Measurements from ENCODE around the gene CTNNA2. TPM values are rescaled to one million over a fixed set of nuclear protein-coding genes. Genes with fewer than 3 reads are reported as not detected.

Gene CTNNA2
- total and polyA plus RNA-seq, 2 of the 8 experiments (the other 6 are each of a cell fraction or from before 2014, with no cell fraction given), result 3.9 to 9.0 TPM

- no peaks in the 10 kb centered on the region; a peak in 1 of 7 replicates for H3K27me3 ChIP-seq (replicated peaks in 1 of 4; ENCODE audit: control insufficient read depth in 3 of 4, extremely low read depth in 1 of 4, insufficient read depth in 3 of 4, low read length in 3 of 4)
- H4K5ac ChIP-seq (ENCODE audit: insufficient read length, low read depth, low read length), result no peak overlapping the region
- no peaks in the 10 kb centered on the region for H3K79me1 ChIP-seq (ENCODE audit: low read depth, low read length)
- no peak overlapping the region for H2BK15ac ChIP-seq (ENCODE audit: low read length)
- CTCF ChIA-PET (ENCODE audit: partially characterized antibody), result interaction anchor here (1.0 to 1.3 kb wide), 2 partner anchors 9 to 179 kb away, joined by 3 read pairs; no protein-coding TSS in a partner anchor
- no peaks in the 10 kb centered on the region for H3K36me3 ChIP-seq (ENCODE audit: control insufficient read depth in 2 of 4, insufficient read depth in 4 of 4, low read length in 3 of 4)
- H3K23ac ChIP-seq (ENCODE audit: insufficient read length), result no peak overlapping the region
- H3K56ac ChIP-seq (replicated peaks; ENCODE audit: insufficient read length, low read depth, low read length), result no peak overlapping the region
- H2BK12ac ChIP-seq (ENCODE audit: low read depth, low read length), result no peak overlapping the region
- no peak overlapping the region for H3K4me3 ChIP-seq (ENCODE audit: extremely low read depth in 1 of 4, insufficient read depth in 2 of 4, low read depth in 3 of 4, low read length in 4 of 4)
- H2BK120ac ChIP-seq (replicated peaks; ENCODE audit: low read depth, low read length), result no peak overlapping the region
- no peak overlapping the region for H3K4me2 ChIP-seq (ENCODE audit: insufficient read depth in 1 of 2, low read depth in 2 of 2, low read length in 2 of 2)
- no peaks in the 10 kb centered on the region for H3K79me2 ChIP-seq (ENCODE audit: control insufficient read depth in 1 of 2, insufficient read depth in 2 of 2, low read length in 2 of 2)
- H3K9ac ChIP-seq (replicated peaks in 1 of 4; ENCODE audit: extremely low read depth in 1 of 4, low read depth in 3 of 4, low read length in 3 of 4), result no peak overlapping the region
- no peak overlapping the region for H3K27ac ChIP-seq (ENCODE audit: low read depth, low read length)
- POLR2A ChIA-PET (ENCODE audit: partially characterized antibody), result interaction anchor here (0.6 kb wide), 1 partner anchor 12 kb away, joined by 3 read pairs; no protein-coding TSS in a partner anchor
- H2BK20ac ChIP-seq (ENCODE audit: low read length), result 0 out of 2 replicates have a peak overlapping the region, but pooled peaks have one; percentile 19
- H3K4ac ChIP-seq (replicated peaks; ENCODE audit: insufficient read length, low read depth, low read length), result no peak overlapping the region
- no peaks in the 10 kb centered on the region for H3K9me3 ChIP-seq (ENCODE audit: insufficient read depth in 2 of 2, low read depth in 1 of 2, low read length in 1 of 2)
- no peak overlapping the region for H2BK5ac ChIP-seq (ENCODE audit: low read depth, low read length)
- H3K14ac ChIP-seq (ENCODE audit: insufficient read length), result no peak overlapping the region
- no peak overlapping the region for H4K8ac ChIP-seq (ENCODE audit: extremely low read depth, insufficient read depth, low read length)
- no peak for TF ChIP-seq TAF1 (IDR thresholded peaks at IDR 0.05; ENCODE audit: low read depth, low read length)
- no peak for TF ChIP-seq GTF2F1 (IDR thresholded peaks at IDR 0.05; ENCODE audit: borderline replicate concordance, low read depth, low read length)
- TF ChIP-seq NRF1 (IDR thresholded peaks at IDR 0.05; ENCODE audit: low read depth, low read length), result no peak
- TF ChIP-seq CHD1 (IDR thresholded peaks at IDR 0.05; ENCODE audit: low read depth, low read length), result no peak
- no peak for TF ChIP-seq ZNF274 (IDR thresholded peaks at IDR 0.05; ENCODE audit: borderline replicate concordance, extremely low read depth, low read length)
- TF ChIP-seq BACH1 (IDR thresholded peaks at IDR 0.05; ENCODE audit: low read length), result no peak
- TF ChIP-seq RFX5 (IDR thresholded peaks at IDR 0.05; ENCODE audit: borderline replicate concordance, low read depth, low read length), result no peak
- no peak for TF ChIP-seq POU5F1 (IDR thresholded peaks at IDR 0.05; ENCODE audit: low read depth, low read length)
- no peak overlapping the region for H4K91ac ChIP-seq (replicated peaks; ENCODE audit: insufficient read length, low read length)
- FAIRE-seq (no peak), DNase-seq (ENCODE audit: low read depth in 1 of 2, low spot score in 2 of 2) (no peak)
- H3K18ac ChIP-seq (ENCODE audit: extremely low read depth, low read length), result no peak overlapping the region
- no peak overlapping the region for H2AK5ac ChIP-seq (ENCODE audit: low read depth, low read length)
- peaks cover 0 to 4% (median 2%) of the 10 kb centered on the region in 4 experiments; a peak in 1 of 7 replicates for H3K4me1 ChIP-seq (replicated peaks in 1 of 4; ENCODE audit: control insufficient read depth in 3 of 4, insufficient read depth in 4 of 4, low read length in 3 of 4)
- no peaks in the 10 kb centered on the region; the same call in none of the 2 replicates for H3K23me2 ChIP-seq (ENCODE audit: low read depth, low read length)
- H2AFZ ChIP-seq (ENCODE audit: low read length), result no peak overlapping the region
- no peaks in the 10 kb centered on the region for H4K20me1 ChIP-seq (replicated peaks in 1 of 2; ENCODE audit: control insufficient read depth in 1 of 2, insufficient read depth in 2 of 2, low read length in 2 of 2)
- 96% methylated on average over 5 of the region's 5 CpGs; no CpG with 5 or more reads in 1 of the 2 experiments for WGBS, 2 experiments (ENCODE audit: extremely low coverage in 1 of 2, insufficient coverage in 1 of 2, insufficient read length in 1 of 2, insufficient replicate concordance in 2 of 2, low coverage in 1 of 2, low lambda C conversion rate in 2 of 2, missing lambda C conversion rate in 1 of 2)
Observed at GRCh38 chr2:80258793-80259192, 745.9 kb downstream of the CTNNA2 start.

All from H1 (cell line).